Fibroblast of skin of right quadriceps (primary cell): ENCODE measurements around the gene LENG8.
"Not testable (repeated sequence)": the region's sequence is repeated elsewhere in the genome, so short reads cannot be mapped to it uniquely, and the experiment has no call there.

ENCODE experiments used
- DNase-seq: peaks from one replicate; pipeline ENCODE4 v3.0.0-alpha.2; 2013

The LENG8 gene

GRCh38 chr19:54462655-54463530 is 13.9 kb downstream of the LENG8 start:
- peak; percentile 79 for DNase-seq

- DNase-seq = peak; percentile 99
These were observed 14.6 kb downstream of the LENG8 start, which contains the start of gene LENG9 for GRCh38 chr19:54463531-54464043. Gene LENG9 (minus strand): TSS chr19:54463778. CDS start chr19:54463526, 252 bp downstream.

GRCh38 chr19:54464044-54464629 is 15.1 kb downstream of the LENG8 start:
- peak; percentile 78 for DNase-seq

- DNase-seq = peak; percentile 82
These were observed 15.8 kb downstream of the LENG8 start for GRCh38 chr19:54464630-54465425.

- DNase-seq = no peak
These were observed 16.6 kb downstream of the LENG8 start for GRCh38 chr19:54465426-54466109.

- DNase-seq = not testable (repeated sequence)
These were observed 17.1 kb downstream of the LENG8 start for GRCh38 chr19:54466110-54466480.

- DNase-seq = no peak
These were observed 20.5 kb downstream of the LENG8 start for GRCh38 chr19:54469496-54469934.

GRCh38 chr19:54470276-54470887 is 21.4 kb downstream of the LENG8 start:
- DNase-seq = no peak

- DNase-seq = no peak
These were observed 22.2 kb downstream of the LENG8 start for GRCh38 chr19:54470991-54471782.

GRCh38 chr19:54473071-54473891 is 24.3 kb downstream of the LENG8 start, which contains the start of gene CDC42EP5:
Gene CDC42EP5 (minus strand): TSS chr19:54473296. CDS start chr19:54465547, 7,749 bp downstream.
- DNase-seq = peak; percentile 94

GRCh38 chr19:54473892-54474372 is 24.9 kb downstream of the LENG8 start:
- no peak for DNase-seq

GRCh38 chr19:54475706-54476105 is 26.7 kb downstream of the LENG8 start:
- DNase-seq = no peak

GRCh38 chr19:54477650-54478049 is 28.7 kb downstream of the LENG8 start:
- no peak for DNase-seq

GRCh38 chr19:54478677-54479266 is 29.8 kb downstream of the LENG8 start:
- DNase-seq = peak; percentile 49

- no peak for DNase-seq
These were observed 31.1 kb downstream of the LENG8 start for GRCh38 chr19:54480051-54480450.

GRCh38 chr19:54481326-54481930 is 32.4 kb downstream of the LENG8 start:
- peak; percentile 42 for DNase-seq

GRCh38 chr19:54482889-54483288 is 33.9 kb downstream of the LENG8 start:
- DNase-seq = no peak

- DNase-seq = no peak
These were observed 35.5 kb downstream of the LENG8 start for GRCh38 chr19:54484451-54484850.

- DNase-seq = no peak
These were observed 36.9 kb downstream of the LENG8 start for GRCh38 chr19:54485851-54486250.
